Endothelial cell of umbilical vein (primary cell): ENCODE data around the gene ZBTB7A. TPM values are rescaled to one million over a fixed set of nuclear protein-coding genes. Genes with fewer than 3 reads are reported as not detected.

Experiments used
- BruUV-seq: library from RNA; stranded (reverse); fragments of 400-500 nt; replicated peaks from 2 replicates; lab custom pipeline; 2021; lab: Mats Ljungman, UMichigan
- CTCF ChIA-PET: fragments of 300-600, 350-600 bp; sonication (Branson Sonifier 250); formaldehyde crosslinking; loops from one replicate; lab custom pipeline; 2021; ENCODE audit warnings: antibody characterized with exemption, inconsistent platforms; lab: Charles Lee
- POLR2A ChIA-PET: fragments of 300-600, 350-600 bp; sonication (Branson Sonifier 250); formaldehyde crosslinking; loops from one replicate; lab custom pipeline; 2021; ENCODE audit warnings: antibody characterized with exemption, inconsistent platforms; lab: Charles Lee
- DNase-seq: peaks from one replicate; pipeline ENCODE4 v3.0.0-alpha.2; 2011; ENCODE audit warnings: low read depth, low spot score
- FAIRE-seq: peaks from 2 replicates; lab custom pipeline; 2011; peaks lifted over from hg19 to GRCh38; lab: Jason Lieb, UNC
- H2AFZ ChIP-seq: 2 replicates; pipeline ENCODE4 v1.6.0; 2012; ENCODE audit warnings: low read depth, low read length, control low read depth, inconsistent platforms
- H3K27ac ChIP-seq: 2 replicates; pipeline ENCODE4 v1.5.1; 2011; ENCODE audit warnings: low read depth, mild to moderate bottlenecking, control low read depth, low read length, moderate library complexity; ENCODE audit not compliant: insufficient read depth
- H3K27me3 ChIP-seq, 2 experiments: 2 replicates each; pipeline versions ENCODE4 v1.6.0 to v1.6.1; 2011; ENCODE audit warnings: low read length in 2 of 2, mixed read lengths in 1 of 2; ENCODE audit not compliant: control insufficient read depth in 2 of 2, insufficient read depth in 2 of 2
- H3K36me3 ChIP-seq, 2 experiments: 2 replicates in 1 of 2; 3 replicates in 1 of 2; pipeline ENCODE4 v1.5.1; 2011; ENCODE audit warnings: low read length in 2 of 2, mild to moderate bottlenecking in 1 of 2, moderate library complexity in 1 of 2; ENCODE audit not compliant: control insufficient read depth in 2 of 2, insufficient read depth in 2 of 2; ENCODE audit errors: extremely low read depth in 1 of 2
- H3K4me1 ChIP-seq: 3 replicates; pipeline ENCODE4 v1.5.1; 2011; ENCODE audit warnings: mild to moderate bottlenecking, low read length; ENCODE audit not compliant: control insufficient read depth, insufficient read depth; ENCODE audit errors: extremely low read depth
- H3K4me2 ChIP-seq: 2 replicates; pipeline ENCODE4 v1.6.1; 2011; ENCODE audit warnings: low read length, control low read depth, mixed read lengths; ENCODE audit not compliant: insufficient read depth
- H3K4me3 ChIP-seq, 3 experiments: fragments of 200-600 bp in 1 of 3; sonication (generic), shearing (Covaris generic) in 1 of 3; replicated peaks in 1 of 3; 2 replicates each; pipeline ENCODE4 v1.5.1; 2011 to 2016; ENCODE audit warnings: control low read depth in 3 of 3, low read length in 3 of 3, mild to moderate bottlenecking in 2 of 3, inconsistent platforms in 1 of 3, low read depth in 1 of 3, moderate library complexity in 1 of 3; ENCODE audit not compliant: insufficient read depth in 1 of 3
- H3K79me2 ChIP-seq: 2 replicates; pipeline ENCODE4 v1.6.0; 2012; ENCODE audit warnings: low read length, inconsistent platforms; ENCODE audit not compliant: control insufficient read depth, insufficient read depth
- H3K9ac ChIP-seq: replicated peaks from 2 replicates; pipeline ENCODE3; 2011; ENCODE audit warnings: low read length, control low read depth; ENCODE audit not compliant: insufficient read depth; ENCODE audit errors: extremely low read depth
- H3K9me1 ChIP-seq: replicated peaks from 3 replicates; pipeline ENCODE4 v1.6.0; 2011; ENCODE audit warnings: mild to moderate bottlenecking, low read length; ENCODE audit not compliant: control insufficient read depth, insufficient read depth; ENCODE audit errors: extremely low read depth
- H3K9me3 ChIP-seq: replicated peaks from 2 replicates; pipeline ENCODE4 v1.5.1; 2012; ENCODE audit warnings: low read length, inconsistent platforms; ENCODE audit not compliant: control insufficient read depth, insufficient read depth
- H4K20me1 ChIP-seq: replicated peaks from 2 replicates; pipeline ENCODE3; 2011; ENCODE audit warnings: mild to moderate bottlenecking, low read length; ENCODE audit not compliant: control insufficient read depth, insufficient read depth; ENCODE audit errors: extremely low read depth
- CTCF ChIP-seq, 2 donors: IDR thresholded peaks; 1 replicate in 1 of 2; 2 replicates in 1 of 2; pipeline ENCODE4 v1.5.1; 2011; ENCODE audit warnings: low read length in 2 of 2, mild to moderate bottlenecking in 2 of 2, moderate library complexity in 2 of 2, control low read depth in 1 of 2, inconsistent platforms in 1 of 2, low read depth in 1 of 2; ENCODE audit not compliant: insufficient read depth in 1 of 2; ENCODE audit errors: extremely low read depth in 1 of 2
- EZH2 ChIP-seq: IDR thresholded peaks from 2 replicates; pipeline ENCODE4 v1.6.1; 2012; ENCODE audit warnings: borderline replicate concordance, low read depth, mild to moderate bottlenecking, moderate library complexity, low read length, inconsistent platforms; ENCODE audit not compliant: severe bottlenecking
- FOS ChIP-seq: IDR thresholded peaks from 2 replicates; pipeline ENCODE4 v1.6.1; 2011; ENCODE audit warnings: mild to moderate bottlenecking, low read length, moderate library complexity, borderline replicate concordance; ENCODE audit not compliant: insufficient read depth
- GATA2 ChIP-seq: IDR thresholded peaks from 2 replicates; pipeline ENCODE4 v1.7.0; 2011; ENCODE audit warnings: low read depth, mild to moderate bottlenecking, moderate library complexity, mixed read lengths, low read length; ENCODE audit not compliant: insufficient read length, insufficient read depth
- JUN ChIP-seq: IDR thresholded peaks from 2 replicates; pipeline ENCODE4 v1.6.1; 2011; ENCODE audit warnings: borderline replicate concordance, low read depth; ENCODE audit not compliant: insufficient read length, insufficient read depth
- POLR2A ChIP-seq: IDR thresholded peaks from 2 replicates; pipeline ENCODE4 v1.6.1; 2012; ENCODE audit warnings: low read depth, mild to moderate bottlenecking, control low read depth, low read length
- POLR2AphosphoS5 ChIP-seq: IDR thresholded peaks from 2 replicates; pipeline ENCODE4 v1.6.1; 2012; ENCODE audit warnings: low read depth, mild to moderate bottlenecking, control low read depth, low read length, moderate library complexity; ENCODE audit not compliant: insufficient read depth
- dilution Hi-C: fragments of 300-500 bp; cut with MboI; formaldehyde crosslinking; loops from one replicate; pipeline ENCODE4 v1.15.0; 2019; ENCODE audit warnings: low sequenced_read_pairs; ENCODE audit not compliant: extremely low pct_ligation_motif_present
- intact Hi-C: fragments of 100-400 bp; cut with micrococcal nuclease; formaldehyde crosslinking; loops from one replicate; pipeline ENCODE4 v1.10.0; 2022
- polyA plus RNA-seq, 4 experiments: library from polyadenylated mRNA; depleted of rRNA in 3 of 4; stranded (reverse) in 3 of 4; unstranded in 1 of 4; fragments of >200 nt; gene quantifications; 2 replicates each; pipeline versions ENCODE4 v1.2.1 to v1.2.3, GENCODE V29; 2011 to 2012; ENCODE audit warnings: missing spikeins in 1 of 4
- total RNA-seq: library from RNA; stranded (reverse); gene quantifications from 2 replicates; pipeline ENCODE4 v1.2.3, GENCODE V29; 2021

Gene ZBTB7A
- total and polyA plus RNA-seq, 2 donors (not counting 3 experiments of a cell fraction or from before 2014, with no cell fraction given): 8.2 to 29.0 TPM

GRCh38 chr19:4088975-4089374 lies 22.3 kb upstream of the ZBTB7A start:
- Histone ChIP-seq H3K27me3 (no peaks in the 10 kb centered on the region), H2AFZ (no peak overlapping the region), H3K79me2 (no peaks in the 10 kb centered on the region), H3K4me1 (no peaks in the 10 kb centered on the region), H3K36me3 (peaks cover 3 to 13% of the 10 kb centered on the region in 2 experiments), H4K20me1 (no peaks in the 10 kb centered on the region), H3K4me2 (no peak overlapping the region), H3K27ac (no peak overlapping the region), H3K9ac (no peak overlapping the region), H3K9me1 (no peaks in the 10 kb centered on the region), H3K4me3 (no peak overlapping the region), H3K9me3 (no peaks in the 10 kb centered on the region)
- no peak for TF ChIP-seq EZH2
- no peak for DNase-seq
- intact Hi-C loops (no loop called here), dilution Hi-C loops (no loop called here)
- ChIA-PET CTCF (interaction anchor here (1.0 to 1.1 kb wide), 2 partner anchors 12 to 51 kb away, joined by 3 to 5 read pairs; no protein-coding TSS in a partner anchor), POLR2A (no interaction called here)
- no peak for FAIRE-seq
- BruUV-seq: no TSS peak

GRCh38 chr19:4087787-4088679 lies 21.3 kb upstream of the ZBTB7A start:
- Histone ChIP-seq H3K9me1 (no peaks in the 10 kb centered on the region), H3K27me3 (no peaks in the 10 kb centered on the region), H3K79me2 (no peaks in the 10 kb centered on the region), H3K27ac (no peak overlapping the region), H3K36me3 (peaks cover 3 to 11% of the 10 kb centered on the region in 2 experiments), H3K4me3 (no peak overlapping the region), H3K9ac (no peak overlapping the region), H3K4me1 (no peaks in the 10 kb centered on the region), H4K20me1 (no peaks in the 10 kb centered on the region), H3K4me2 (no peak overlapping the region), H2AFZ (no peak overlapping the region), H3K9me3 (no peaks in the 10 kb centered on the region)
- TF ChIP-seq FOS (no peak), EZH2 (no peak), POLR2AphosphoS5 (no peak), JUN (no peak), POLR2A (no peak), GATA2 (no peak), CTCF (IDR thresholded peaks at IDR 0.05; ENCODE audit: extremely low read depth in 1 of 2, insufficient read depth in 1 of 2, low read depth in 1 of 2, low read length in 2 of 2) (no peak)
- dilution Hi-C loops: no loop called here
- intact Hi-C loops: no loop called here
- no TSS peak for BruUV-seq
- DNase-seq: no peak
- ChIA-PET POLR2A (no interaction called here), CTCF (interaction anchor here (1.6 kb wide), 1 partner anchor 52 kb away, joined by 3 read pairs; no protein-coding TSS in a partner anchor)
- FAIRE-seq: no peak
